Measurements from ENCODE around the gene EPG5.

Gene EPG5

DNA sequence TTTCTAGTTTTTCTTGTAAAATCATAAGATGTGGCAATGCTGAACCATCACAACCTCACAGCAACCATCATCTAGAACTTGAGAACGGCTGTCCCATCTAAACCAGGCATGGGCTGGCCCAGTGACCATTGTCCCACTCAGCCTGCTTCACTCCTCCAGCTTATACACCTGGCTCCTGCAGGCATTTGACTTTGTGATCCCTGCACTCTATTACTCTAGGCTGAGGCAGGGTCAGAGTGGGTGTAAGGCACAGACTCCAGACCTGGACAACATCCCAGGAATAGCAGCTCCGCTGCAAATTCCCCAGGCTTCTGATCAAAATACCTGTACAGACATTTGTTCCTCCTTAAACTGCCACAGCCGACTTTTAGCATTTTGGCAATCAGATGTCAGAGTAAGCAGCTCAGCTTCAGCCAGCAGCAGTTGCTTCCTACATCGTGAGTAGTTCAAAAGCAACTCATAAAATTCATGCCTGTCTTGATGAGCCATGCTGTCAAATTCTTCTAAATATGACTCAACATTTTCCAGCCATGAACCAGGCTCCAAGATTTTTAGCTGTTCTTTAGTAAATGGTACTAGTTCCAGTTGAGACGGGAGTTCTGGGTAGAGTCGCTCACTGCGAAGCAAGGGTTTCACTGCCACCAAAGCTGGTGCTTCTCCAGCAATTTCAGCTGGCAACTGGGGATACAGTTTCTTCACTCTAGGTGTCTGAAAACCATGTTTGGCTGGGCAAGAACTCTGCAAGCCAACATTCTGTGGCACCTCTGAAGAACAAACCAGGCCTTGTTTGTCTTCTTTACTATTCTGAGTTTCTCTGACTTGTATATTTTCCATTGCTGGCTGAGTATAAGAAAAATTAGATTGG lies 12.8 kb downstream of the EPG5 start:
- Histone ChIP-seq H3K27ac (ENCODE audit: low read depth, low read length) (no peak overlapping the region), H3K4me3 (ENCODE audit: low read depth in 1 of 2, low read length in 2 of 2) (no peak overlapping the region), H3K4me1 (ENCODE audit: control insufficient read depth in 1 of 2, insufficient read depth in 2 of 2, low read length in 2 of 2) (no peaks in the 10 kb centered on the region), H3K9ac (ENCODE audit: low read depth in 1 of 2, low read length in 2 of 2) (no peak overlapping the region), H3K36me3 (ENCODE audit: control insufficient read depth in 1 of 2, insufficient read depth in 2 of 2, low read length in 2 of 2) (peaks cover 24 to 52% of the 10 kb centered on the region in 2 donors), H3K27me3 (ENCODE audit: control insufficient read depth in 1 of 2, insufficient read depth in 2 of 2, low read length in 2 of 2) (no peaks in the 10 kb centered on the region), H3K9me3 (ENCODE audit: control insufficient read depth in 1 of 2, low read length in 2 of 2) (no peaks in the 10 kb centered on the region)

DNA sequence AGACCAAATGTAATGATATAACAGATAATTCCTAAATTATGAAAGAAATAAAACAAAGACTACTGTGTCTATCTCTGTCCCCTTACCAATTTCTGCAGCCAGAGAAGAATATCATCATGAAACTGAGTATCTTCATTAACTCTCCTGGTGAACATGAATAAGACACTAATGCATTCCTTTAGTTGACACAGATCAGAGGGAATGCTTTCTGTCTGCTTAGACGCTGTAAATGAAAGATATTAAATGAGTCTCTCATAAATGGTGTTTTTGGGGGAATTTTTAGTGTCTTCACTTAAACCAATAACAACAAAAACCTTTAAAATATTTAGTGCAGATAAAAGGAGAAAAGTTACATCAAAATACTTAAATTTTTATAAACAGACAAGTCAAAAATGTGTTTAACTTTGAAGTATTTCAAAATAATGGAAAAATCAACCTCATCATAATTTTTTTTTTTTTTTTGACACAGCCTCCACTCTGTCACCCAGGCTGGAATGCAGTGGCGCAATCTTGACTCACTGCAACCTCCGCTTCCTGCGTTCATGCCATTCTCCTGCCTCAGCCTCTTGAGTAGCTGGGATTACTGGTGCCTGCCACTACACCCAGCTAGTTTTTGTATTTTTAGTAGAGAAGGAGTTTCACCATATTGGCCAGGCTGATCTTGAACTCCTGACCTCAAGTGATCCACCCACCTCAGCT lies 16.0 kb downstream of the EPG5 start:
- Histone ChIP-seq H3K9me3 (ENCODE audit: control insufficient read depth in 1 of 2, low read length in 2 of 2) (no peaks in the 10 kb centered on the region), H3K36me3 (ENCODE audit: control insufficient read depth in 1 of 2, insufficient read depth in 2 of 2, low read length in 2 of 2) (peaks cover 42 to 79% of the 10 kb centered on the region in 2 donors), H3K4me3 (ENCODE audit: low read depth in 1 of 2, low read length in 2 of 2) (no peak overlapping the region), H3K27me3 (ENCODE audit: control insufficient read depth in 1 of 2, insufficient read depth in 2 of 2, low read length in 2 of 2) (no peaks in the 10 kb centered on the region), H3K9ac (ENCODE audit: low read depth in 1 of 2, low read length in 2 of 2) (no peak overlapping the region), H3K27ac (ENCODE audit: low read depth, low read length) (no peak overlapping the region), H3K4me1 (ENCODE audit: control insufficient read depth in 1 of 2, insufficient read depth in 2 of 2, low read length in 2 of 2) (no peaks in the 10 kb centered on the region)

DNA sequence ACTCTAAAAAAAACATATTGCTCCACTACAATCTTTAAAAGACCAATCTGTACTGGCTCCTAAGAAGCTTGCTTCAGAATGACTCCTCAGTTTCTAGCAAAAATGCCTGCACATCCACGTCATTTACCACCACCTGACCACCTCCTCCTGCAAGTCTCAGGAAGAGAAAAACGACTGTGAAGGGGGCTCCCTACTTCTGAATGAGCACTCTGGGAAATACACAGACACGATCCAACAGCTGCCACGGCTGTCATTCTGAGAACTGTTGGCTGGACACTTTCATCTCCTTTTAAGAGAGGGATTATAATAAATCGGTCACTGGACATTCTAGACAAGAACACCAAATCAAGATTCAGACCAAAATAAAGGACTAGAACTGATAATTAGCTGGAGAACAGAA lies 21.5 kb downstream of the EPG5 start:
- Histone ChIP-seq H3K27ac (ENCODE audit: low read depth, low read length) (no peak overlapping the region), H3K9me3 (ENCODE audit: control insufficient read depth in 1 of 2, low read length in 2 of 2) (no peaks in the 10 kb centered on the region), H3K36me3 (ENCODE audit: control insufficient read depth in 1 of 2, insufficient read depth in 2 of 2, low read length in 2 of 2) (peaks cover 40 to 94% of the 10 kb centered on the region in 2 donors), H3K9ac (ENCODE audit: low read depth in 1 of 2, low read length in 2 of 2) (no peak overlapping the region), H3K4me3 (ENCODE audit: low read depth in 1 of 2, low read length in 2 of 2) (no peak overlapping the region), H3K4me1 (ENCODE audit: control insufficient read depth in 1 of 2, insufficient read depth in 2 of 2, low read length in 2 of 2) (no peaks in the 10 kb centered on the region), H3K27me3 (ENCODE audit: control insufficient read depth in 1 of 2, insufficient read depth in 2 of 2, low read length in 2 of 2) (no peaks in the 10 kb centered on the region)

GRCh38 chr18:45940724-45941123 lies 26.4 kb downstream of the EPG5 start:
- Histone ChIP-seq H3K27me3 (ENCODE audit: control insufficient read depth in 1 of 2, insufficient read depth in 2 of 2, low read length in 2 of 2) (no peaks in the 10 kb centered on the region), H3K9ac (ENCODE audit: low read depth in 1 of 2, low read length in 2 of 2) (no peak overlapping the region), H3K36me3 (ENCODE audit: control insufficient read depth in 1 of 2, insufficient read depth in 2 of 2, low read length in 2 of 2) (peaks cover 46 to 80% of the 10 kb centered on the region in 2 donors), H3K4me3 (ENCODE audit: low read depth in 1 of 2, low read length in 2 of 2) (no peak overlapping the region), H3K4me1 (ENCODE audit: control insufficient read depth in 1 of 2, insufficient read depth in 2 of 2, low read length in 2 of 2) (no peaks in the 10 kb centered on the region), H3K27ac (ENCODE audit: low read depth, low read length) (no peak overlapping the region), H3K9me3 (ENCODE audit: control insufficient read depth in 1 of 2, low read length in 2 of 2) (no peaks in the 10 kb centered on the region)

- no peak overlapping the region for H3K9ac ChIP-seq (ENCODE audit: low read depth in 1 of 2, low read length in 2 of 2)
- H3K36me3 ChIP-seq (ENCODE audit: control insufficient read depth in 1 of 2, insufficient read depth in 2 of 2, low read length in 2 of 2) = peaks cover 46 to 76% of the 10 kb centered on the region in 2 donors
- H3K27me3 ChIP-seq (ENCODE audit: control insufficient read depth in 1 of 2, insufficient read depth in 2 of 2, low read length in 2 of 2) = no peaks in the 10 kb centered on the region
Measured at GRCh38 chr18:45939236-45939635, 27.9 kb downstream of the EPG5 start.

DNA sequence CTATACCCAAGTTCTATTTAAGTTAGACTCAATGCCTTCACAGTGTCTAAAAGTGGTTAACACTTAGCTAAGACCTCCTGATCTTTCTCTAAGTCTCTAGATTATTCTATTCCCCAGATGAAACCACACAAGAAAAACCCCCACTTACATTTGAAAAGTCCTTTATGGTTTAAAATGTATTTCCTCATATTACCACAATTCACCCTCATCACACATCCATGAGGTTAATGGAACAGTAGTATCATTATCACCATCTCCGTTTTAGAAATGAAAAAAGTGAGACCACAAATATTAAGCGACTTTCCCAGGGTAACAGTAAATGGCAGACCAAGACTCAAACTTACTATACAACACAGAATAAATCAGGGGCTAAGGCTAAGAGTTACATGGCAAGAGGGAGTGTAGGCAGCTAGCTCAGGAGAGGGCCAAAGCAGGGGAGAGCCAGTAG lies 28.6 kb downstream of the EPG5 start:
- Histone ChIP-seq H3K36me3 (ENCODE audit: control insufficient read depth in 1 of 2, insufficient read depth in 2 of 2, low read length in 2 of 2) (peaks cover 41 to 71% of the 10 kb centered on the region in 2 donors), H3K9ac (ENCODE audit: low read depth in 1 of 2, low read length in 2 of 2) (no peak overlapping the region), H3K9me3 (ENCODE audit: control insufficient read depth in 1 of 2, low read length in 2 of 2) (no peaks in the 10 kb centered on the region), H3K4me1 (ENCODE audit: control insufficient read depth in 1 of 2, insufficient read depth in 2 of 2, low read length in 2 of 2) (no peaks in the 10 kb centered on the region), H3K27me3 (ENCODE audit: control insufficient read depth in 1 of 2, insufficient read depth in 2 of 2, low read length in 2 of 2) (no peaks in the 10 kb centered on the region), H3K27ac (ENCODE audit: low read depth, low read length) (no peak overlapping the region), H3K4me3 (ENCODE audit: low read depth in 1 of 2, low read length in 2 of 2) (no peak overlapping the region)

More at GRCh38 chr18:45939236-45939635, 27.9 kb downstream of the EPG5 start:
- Histone ChIP-seq H3K27ac (ENCODE audit: low read depth, low read length) (no peak overlapping the region), H3K9me3 (ENCODE audit: control insufficient read depth in 1 of 2, low read length in 2 of 2) (no peaks in the 10 kb centered on the region), H3K4me1 (ENCODE audit: control insufficient read depth in 1 of 2, insufficient read depth in 2 of 2, low read length in 2 of 2) (no peaks in the 10 kb centered on the region), H3K4me3 (ENCODE audit: low read depth in 1 of 2, low read length in 2 of 2) (no peak overlapping the region)

DNA sequence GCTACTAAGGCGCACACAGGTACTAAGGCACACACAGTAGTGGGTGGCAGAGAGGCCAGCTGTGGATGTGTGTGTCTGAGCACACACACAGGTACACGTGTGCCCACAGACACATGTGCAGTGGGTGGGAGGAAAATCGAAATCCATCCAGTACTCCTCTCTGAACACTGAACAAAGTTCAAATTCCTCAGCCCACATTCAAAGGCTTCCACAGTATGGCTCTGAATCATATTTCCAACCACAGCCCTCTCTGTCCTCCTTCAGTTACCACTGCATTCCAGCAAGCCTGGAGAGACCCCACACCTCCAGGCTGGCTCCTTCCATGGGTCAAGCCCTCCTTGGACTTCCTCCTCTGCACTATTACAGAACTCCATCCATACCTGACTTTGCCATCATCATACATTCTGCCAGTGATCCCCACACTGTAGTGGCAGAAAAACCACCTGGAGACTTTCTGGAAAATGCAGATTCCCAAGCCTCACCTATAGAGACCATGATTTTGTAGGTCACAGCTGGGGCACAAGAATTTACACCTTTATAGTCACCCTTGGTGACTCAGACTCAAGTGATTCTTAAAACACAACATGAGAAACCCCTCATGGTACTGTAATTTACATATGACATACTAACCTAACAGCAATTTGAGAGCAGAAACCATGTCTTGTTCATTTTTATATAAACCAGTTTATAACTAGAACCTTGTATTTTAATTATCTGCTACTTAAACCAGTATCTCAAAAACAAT lies 31.4 kb downstream of the EPG5 start:
- no peaks in the 10 kb centered on the region for H3K9me3 ChIP-seq (ENCODE audit: control insufficient read depth in 1 of 2, low read length in 2 of 2)

GRCh38 chr18:45932708-45933107 lies 34.4 kb downstream of the EPG5 start:
- Histone ChIP-seq H3K27ac (ENCODE audit: low read depth, low read length) (no peak overlapping the region), H3K27me3 (ENCODE audit: control insufficient read depth in 1 of 2, insufficient read depth in 2 of 2, low read length in 2 of 2) (no peaks in the 10 kb centered on the region), H3K9me3 (ENCODE audit: control insufficient read depth in 1 of 2, low read length in 2 of 2) (no peaks in the 10 kb centered on the region), H3K9ac (ENCODE audit: low read depth in 1 of 2, low read length in 2 of 2) (no peak overlapping the region), H3K36me3 (ENCODE audit: control insufficient read depth in 1 of 2, insufficient read depth in 2 of 2, low read length in 2 of 2) (peaks cover 24 to 55% of the 10 kb centered on the region in 2 donors), H3K4me3 (ENCODE audit: low read depth in 1 of 2, low read length in 2 of 2) (no peak overlapping the region), H3K4me1 (ENCODE audit: control insufficient read depth in 1 of 2, insufficient read depth in 2 of 2, low read length in 2 of 2) (no peaks in the 10 kb centered on the region)

More for the DNA sequence above, 31.4 kb downstream of the EPG5 start:
- Histone ChIP-seq H3K27ac (ENCODE audit: low read depth, low read length) (no peak overlapping the region), H3K27me3 (ENCODE audit: control insufficient read depth in 1 of 2, insufficient read depth in 2 of 2, low read length in 2 of 2) (no peaks in the 10 kb centered on the region), H3K4me1 (ENCODE audit: control insufficient read depth in 1 of 2, insufficient read depth in 2 of 2, low read length in 2 of 2) (no peaks in the 10 kb centered on the region), H3K9ac (ENCODE audit: low read depth in 1 of 2, low read length in 2 of 2) (no peak overlapping the region), H3K36me3 (ENCODE audit: control insufficient read depth in 1 of 2, insufficient read depth in 2 of 2, low read length in 2 of 2) (peaks cover 36 to 59% of the 10 kb centered on the region in 2 donors), H3K4me3 (ENCODE audit: low read depth in 1 of 2, low read length in 2 of 2) (no peak overlapping the region)

- Histone ChIP-seq H3K4me3 (ENCODE audit: low read depth in 1 of 2, low read length in 2 of 2) (no peak overlapping the region), H3K9me3 (ENCODE audit: control insufficient read depth in 1 of 2, low read length in 2 of 2) (no peaks in the 10 kb centered on the region), H3K4me1 (ENCODE audit: control insufficient read depth in 1 of 2, insufficient read depth in 2 of 2, low read length in 2 of 2) (no peaks in the 10 kb centered on the region), H3K9ac (ENCODE audit: low read depth in 1 of 2, low read length in 2 of 2) (no peak overlapping the region), H3K27ac (ENCODE audit: low read depth, low read length) (no peak overlapping the region), H3K27me3 (ENCODE audit: control insufficient read depth in 1 of 2, insufficient read depth in 2 of 2, low read length in 2 of 2) (no peaks in the 10 kb centered on the region), H3K36me3 (ENCODE audit: control insufficient read depth in 1 of 2, insufficient read depth in 2 of 2, low read length in 2 of 2) (peaks cover 21 to 59% of the 10 kb centered on the region in 2 donors)
Measured at GRCh38 chr18:45930963-45931362, 36.2 kb downstream of the EPG5 start.

- no peak overlapping the region for H3K9ac ChIP-seq (ENCODE audit: low read depth in 1 of 2, low read length in 2 of 2)
- no peaks in the 10 kb centered on the region for H3K9me3 ChIP-seq (ENCODE audit: control insufficient read depth in 1 of 2, low read length in 2 of 2)
- no peak overlapping the region for H3K4me3 ChIP-seq (ENCODE audit: low read depth in 1 of 2, low read length in 2 of 2)
- H3K27me3 ChIP-seq (ENCODE audit: control insufficient read depth in 1 of 2, insufficient read depth in 2 of 2, low read length in 2 of 2) = no peaks in the 10 kb centered on the region
- H3K27ac ChIP-seq (ENCODE audit: low read depth, low read length) = no peak overlapping the region
- H3K36me3 ChIP-seq (ENCODE audit: control insufficient read depth in 1 of 2, insufficient read depth in 2 of 2, low read length in 2 of 2) = peaks cover 41 to 70% of the 10 kb centered on the region in 2 donors
- no peaks in the 10 kb centered on the region for H3K4me1 ChIP-seq (ENCODE audit: control insufficient read depth in 1 of 2, insufficient read depth in 2 of 2, low read length in 2 of 2)
Measured at GRCh38 chr18:45926691-45927090, 40.4 kb downstream of the EPG5 start.
